OCI-LY3 (cell line): ENCODE data around the gene GJB2.

ENCODE experiments used
- H2AFZ ChIP-seq: fragments of 200-600, 300-600 bp; shearing (Covaris generic); 2 replicates; pipeline ENCODE4 v1.6.0; 2014; ENCODE audit warnings: antibody characterized with exemption, low read depth, low read length
- H3K27ac ChIP-seq: fragments of 200-600, 300-600 bp; sonication (generic); 2 replicates; pipeline ENCODE4 v1.5.1; 2014; ENCODE audit warnings: mild to moderate bottlenecking, low read length, moderate library complexity, mixed read lengths
- H3K27me3 ChIP-seq: fragments of 200-600, 300-600 bp; sonication (generic); 2 replicates; pipeline ENCODE4 v1.6.1; 2014; ENCODE audit warnings: low read depth, low read length, mixed read lengths
- H3K36me3 ChIP-seq: fragments of 200-600, 300-600 bp; sonication (generic); replicated peaks from 2 replicates; pipeline ENCODE3; 2014; ENCODE audit warnings: low read depth, low read length, mixed read lengths
- H3K4me1 ChIP-seq: fragments of 300-600, 200-600 bp; sonication (generic); 2 replicates; pipeline ENCODE4 v1.6.1; 2014; ENCODE audit warnings: low read length, mixed read lengths
- H3K4me2 ChIP-seq: fragments of 200-600, 300-600 bp; sonication (generic); 2 replicates; pipeline ENCODE4 v1.6.1; 2014; ENCODE audit warnings: low read length, mixed read lengths
- H3K4me3 ChIP-seq: fragments of 300-600, 200-600 bp; sonication (generic); 2 replicates; pipeline ENCODE4 v1.5.1; 2014; ENCODE audit warnings: antibody characterized with exemption, mild to moderate bottlenecking, low read length, moderate library complexity
- H3K79me2 ChIP-seq: fragments of 300-600, 200-600 bp; shearing (Covaris generic); 2 replicates; pipeline ENCODE4 v1.6.1; 2014; ENCODE audit warnings: mild to moderate bottlenecking, low read length, mixed read lengths
- H3K9ac ChIP-seq: fragments of 300-600, 200-600 bp; shearing (Covaris generic); 2 replicates; pipeline ENCODE4 v1.6.0; 2014; ENCODE audit warnings: mild to moderate bottlenecking, low read length, moderate library complexity
- H3K9me3 ChIP-seq: fragments of 200-600, 300-600 bp; shearing (Covaris generic); 2 replicates; pipeline ENCODE4 v1.6.1; 2014; ENCODE audit warnings: low read length, mixed read lengths; ENCODE audit not compliant: insufficient read depth
- H4K20me1 ChIP-seq: fragments of 200-600, 300-600 bp; sonication (generic); 2 replicates; pipeline ENCODE4 v1.6.1; 2016; ENCODE audit warnings: low read length, mixed read lengths; ENCODE audit not compliant: insufficient read depth
- CTCF ChIP-seq: fragments of 200-600, 300-600 bp; sonication (generic); IDR thresholded peaks from 2 replicates; pipeline ENCODE4 v1.5.1; 2014; ENCODE audit warnings: antibody characterized with exemption, low read length, low read depth
- EZH2phosphoT487 ChIP-seq: fragments of 200-600 bp; shearing (Covaris generic); IDR thresholded peaks from 2 replicates; pipeline ENCODE4 v1.6.1; 2018; ENCODE audit warnings: antibody characterized with exemption, mixed run types, low read depth

The GJB2 gene

GRCh38 chr13:20173116-20173746 lies 19.5 kb downstream of the GJB2 start:
- no peaks in the 10 kb centered on the region for H3K9me3 ChIP-seq
- peak overlapping the region; percentile 11; the same call in 1 of the 2 replicates for H3K4me2 ChIP-seq
- no peaks in the 10 kb centered on the region for H3K36me3 ChIP-seq
- TF ChIP-seq EZH2phosphoT487 (no peak), CTCF (no peak)
- peaks cover 28% of the 10 kb centered on the region for H3K4me1 ChIP-seq
- H3K9ac ChIP-seq, result no peak overlapping the region
- H3K4me3 ChIP-seq, result no peak overlapping the region
- H3K27ac ChIP-seq, result no peak overlapping the region
- H3K79me2 ChIP-seq, result no peaks in the 10 kb centered on the region
- no peaks in the 10 kb centered on the region for H4K20me1 ChIP-seq
- H2AFZ ChIP-seq, result no peak overlapping the region; the same call in 1 of the 2 replicates
- no peaks in the 10 kb centered on the region for H3K27me3 ChIP-seq

- Histone ChIP-seq H3K27me3 (peaks cover 6% of the 10 kb centered on the region; the same call in 1 of the 2 replicates), H3K27ac (no peak overlapping the region), H3K4me3 (no peak overlapping the region), H3K9ac (no peak overlapping the region), H4K20me1 (no peaks in the 10 kb centered on the region), H3K36me3 (no peaks in the 10 kb centered on the region), H3K79me2 (no peaks in the 10 kb centered on the region), H3K4me2 (no peak overlapping the region), H2AFZ (no peak overlapping the region), H3K9me3 (no peaks in the 10 kb centered on the region), H3K4me1 (peaks cover 28% of the 10 kb centered on the region)
- TF ChIP-seq CTCF (no peak), EZH2phosphoT487 (no peak)
Measured at GRCh38 chr13:20171364-20171763, 21.4 kb downstream of the GJB2 start.

- TF ChIP-seq CTCF (no peak), EZH2phosphoT487 (no peak)
- Histone ChIP-seq H3K79me2 (no peaks in the 10 kb centered on the region), H3K27ac (no peak overlapping the region), H3K4me2 (no peak overlapping the region), H3K36me3 (no peaks in the 10 kb centered on the region), H3K4me3 (no peak overlapping the region), H3K9me3 (no peaks in the 10 kb centered on the region), H2AFZ (no peak overlapping the region), H3K27me3 (peaks cover 9% of the 10 kb centered on the region; the same call in 1 of the 2 replicates), H4K20me1 (no peaks in the 10 kb centered on the region), H3K9ac (no peak overlapping the region), H3K4me1 (peaks cover 28% of the 10 kb centered on the region)
Measured at GRCh38 chr13:20170921-20171320, 21.8 kb downstream of the GJB2 start.

GRCh38 chr13:20168396-20168795 lies 24.3 kb downstream of the GJB2 start:
- Histone ChIP-seq H3K27me3 (peaks cover 14% of the 10 kb centered on the region; the same call in 1 of the 2 replicates), H3K36me3 (no peaks in the 10 kb centered on the region), H2AFZ (no peak overlapping the region), H4K20me1 (no peaks in the 10 kb centered on the region), H3K27ac (no peak overlapping the region), H3K4me1 (peaks cover 15% of the 10 kb centered on the region), H3K9me3 (no peaks in the 10 kb centered on the region), H3K9ac (no peak overlapping the region), H3K4me2 (no peak overlapping the region), H3K4me3 (no peak overlapping the region), H3K79me2 (no peaks in the 10 kb centered on the region)
- TF ChIP-seq EZH2phosphoT487 (no peak), CTCF (no peak)
